B cell (primary cell): Measurements from ENCODE around the gene ART4. TPM values are rescaled to one million over a fixed set of nuclear protein-coding genes. Genes with fewer than 3 reads are reported as not detected.

Experiments used
- ATAC-seq: fragments of 200-7000 bp; cut with Tn5 transposase; one replicate; pipeline ENCODE4 v1.10.0; 2021; ENCODE audit warnings: low read depth, mild to moderate bottlenecking, moderate number of reproducible peaks, moderate library complexity
- CTCF ChIA-PET: fragments of 350-600 bp; sonication (Branson Sonifier 250); formaldehyde crosslinking; loops from one replicate; lab custom pipeline; 2021; ENCODE audit warnings: antibody characterized with exemption, inconsistent platforms; lab: Charles Lee
- POLR2A ChIA-PET: fragments of 350-600 bp; sonication (Branson Sonifier 250); formaldehyde crosslinking; loops from one replicate; lab custom pipeline; 2021; ENCODE audit warnings: antibody characterized with exemption; lab: Charles Lee
- DNase-seq: peaks from one replicate; pipeline ENCODE4 v3.0.0; 2013
- H2AFZ ChIP-seq: 2 replicates; pipeline ENCODE4 v1.6.1; 2012; ENCODE audit warnings: mild to moderate bottlenecking, low read depth, low read length; ENCODE audit not compliant: insufficient read depth, poor library complexity, severe bottlenecking
- H3K27ac ChIP-seq, 2 donors: 1 replicate in 1 of 2; 2 replicates in 1 of 2; pipeline ENCODE4 v1.5.1; 2012 to 2013; ENCODE audit warnings: low read length in 2 of 2, mild to moderate bottlenecking in 2 of 2, moderate library complexity in 1 of 2
- H3K27me3 ChIP-seq, 4 experiments: fragments of 200-600 bp in 1 of 4; sonication (generic) in 1 of 4; replicated peaks in 1 of 4; 1 replicate in 2 of 4; 2 replicates in 2 of 4; pipeline versions ENCODE4 v1.6.1 to v1.7.0; 2013 to 2016; ENCODE audit warnings: low read length in 3 of 4, mild to moderate bottlenecking in 2 of 4, mixed read lengths in 1 of 4, moderate library complexity in 1 of 4; ENCODE audit not compliant: insufficient read depth in 4 of 4, control insufficient read depth in 3 of 4; ENCODE audit errors: control extremely low read depth in 1 of 4
- H3K36me3 ChIP-seq, 2 experiments: replicated peaks in 1 of 2; 1 replicate in 1 of 2; 2 replicates in 1 of 2; pipeline versions ENCODE4 v1.6.1 to v1.7.1; 2013; ENCODE audit warnings: low read length in 1 of 2; ENCODE audit not compliant: insufficient read depth in 2 of 2, control insufficient read depth in 1 of 2; ENCODE audit errors: control extremely low read depth in 1 of 2, extremely low read depth in 1 of 2
- H3K4me1 ChIP-seq, 2 donors: fragments of 200-600 bp in 1 of 2; sonication (generic) in 1 of 2; 1 replicate in 1 of 2; 2 replicates in 1 of 2; pipeline versions ENCODE4 v1.5.1 to v1.6.1; 2013 to 2017; ENCODE audit warnings: low read length in 2 of 2; ENCODE audit not compliant: control insufficient read depth in 2 of 2, insufficient read depth in 2 of 2
- H3K4me2 ChIP-seq: replicated peaks from 2 replicates; pipeline ENCODE3; 2012; ENCODE audit warnings: mild to moderate bottlenecking, low read depth, low read length; ENCODE audit not compliant: poor library complexity, severe bottlenecking
- H3K4me3 ChIP-seq, 5 experiments: fragments of 200-600 bp in 1 of 5; sonication (generic) in 1 of 5; 1 replicate in 3 of 5; 2 replicates in 2 of 5; pipeline versions ENCODE4 v1.5.1 to v1.7.0; 2011 to 2016; ENCODE audit warnings: low read length in 4 of 5, mild to moderate bottlenecking in 4 of 5, low read depth in 2 of 5, control low read depth in 1 of 5, moderate library complexity in 1 of 5; ENCODE audit not compliant: insufficient read depth in 1 of 5; ENCODE audit errors: control extremely low read depth in 1 of 5, extremely low read depth in 1 of 5
- H3K79me2 ChIP-seq: fragments of 200-600 bp; sonication (generic); one replicate; pipeline ENCODE4 v1.6.0; 2016; ENCODE audit warnings: low read length; ENCODE audit not compliant: control insufficient read depth, insufficient read depth
- H3K9ac ChIP-seq: fragments of 200-600 bp; sonication (generic); 2 replicates; pipeline ENCODE4 v1.6.1; 2017; ENCODE audit warnings: mild to moderate bottlenecking, low read length, moderate library complexity
- H3K9me3 ChIP-seq, 3 donors: one replicate each; pipeline versions ENCODE4 v1.6.1 to v1.7.1; 2013; ENCODE audit warnings: low read length in 2 of 3; ENCODE audit not compliant: control insufficient read depth in 2 of 3, insufficient read depth in 1 of 3; ENCODE audit errors: control extremely low read depth in 1 of 3
- H4K20me1 ChIP-seq: 2 replicates; pipeline ENCODE4 v1.6.0; 2012; ENCODE audit warnings: mild to moderate bottlenecking, low read length; ENCODE audit not compliant: insufficient read depth, control insufficient read depth, poor library complexity, severe bottlenecking
- H3K27ac Mint-ChIP-seq: one replicate; pipeline ENCODE4 v1.8.0; 2021; ENCODE audit warnings: mixed read lengths
- H3K27me3 Mint-ChIP-seq: one replicate; pipeline ENCODE4 v1.8.0; 2021; ENCODE audit warnings: mixed read lengths
- H3K4me1 Mint-ChIP-seq: one replicate; pipeline ENCODE4 v1.8.0; 2021; ENCODE audit warnings: mixed read lengths
- H3K4me3 Mint-ChIP-seq: one replicate; pipeline ENCODE4 v1.8.0; 2021; ENCODE audit warnings: mixed read lengths
- H3K9me3 Mint-ChIP-seq: one replicate; pipeline ENCODE4 v1.8.0; 2022; ENCODE audit warnings: mixed read lengths; ENCODE audit not compliant: insufficient read depth
- CTCF ChIP-seq: fragments of 200-600 bp; IDR thresholded peaks from one replicate; pipeline ENCODE4 v1.8.0; 2022; ENCODE audit warnings: antibody characterized with exemption, mild to moderate bottlenecking
- EZH2 ChIP-seq: IDR thresholded peaks from 2 replicates; pipeline ENCODE4 v1.6.1; 2012; ENCODE audit warnings: borderline replicate concordance, low read depth, mild to moderate bottlenecking, moderate library complexity, low read length; ENCODE audit not compliant: insufficient read depth, poor library complexity, severe bottlenecking
- WGBS: methylation state at CpG from one replicate; pipeline ENCODE4 v1.1.5; 2013; ENCODE audit warnings: missing lambda C conversion rate; ENCODE audit not compliant: insufficient coverage; 5-methylcytosine and 5-hydroxymethylcytosine counted together
- intact Hi-C: fragments of 100-400 bp; cut with micrococcal nuclease; formaldehyde crosslinking; loops from one replicate; pipeline ENCODE4 v1.10.0; 2022
- polyA plus RNA-seq: library from polyadenylated mRNA; depleted of rRNA; stranded (reverse); fragments of >200 nt; gene quantifications from 2 replicates; pipeline ENCODE4 v1.2.3, GENCODE V29; 2012
- total RNA-seq, 2 donors: library from RNA; stranded (reverse); fragments of 120-200 nt in 1 of 2; gene quantifications; 1 replicate in 1 of 2; 2 replicates in 1 of 2; pipeline versions ENCODE4 v1.2.3 to v1.2.4, GENCODE V29; 2013 to 2022

The ART4 gene
- total and polyA plus RNA-seq, 2 donors (not counting 1 experiment from before 2014, with no cell fraction given), result not detected

DNA sequence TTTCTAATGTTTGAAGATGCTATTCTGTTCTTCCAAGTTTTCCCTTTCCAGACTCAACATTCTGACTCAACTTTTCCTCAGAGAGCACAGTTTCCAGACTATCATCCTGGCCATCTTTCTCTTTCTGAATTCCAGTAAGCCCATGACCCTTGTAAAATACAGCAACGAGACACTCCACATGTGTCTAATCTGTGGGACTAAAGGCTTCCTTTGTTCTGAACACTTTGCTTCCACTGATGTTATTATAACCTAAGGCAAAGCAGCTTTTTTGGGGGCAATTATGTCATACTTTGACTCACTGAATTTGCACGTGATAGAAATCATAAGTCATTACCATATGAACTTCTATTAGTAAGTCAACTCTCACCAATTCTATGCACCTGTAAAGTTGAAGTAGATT lies 6.3 kb upstream of the ART4 start:
- H3K27ac Mint-ChIP-seq, result no peak overlapping the region
- no peaks in the 10 kb centered on the region for H4K20me1 ChIP-seq
- no peak for ATAC-seq
- no peak for DNase-seq
- H3K4me2 ChIP-seq, result no peak overlapping the region
- H3K4me3 ChIP-seq, result no peak overlapping the region
- TF ChIP-seq CTCF (no peak), EZH2 (no peak)
- no peak overlapping the region for H2AFZ ChIP-seq
- no peak overlapping the region for H3K9ac ChIP-seq
- H3K79me2 ChIP-seq, result no peaks in the 10 kb centered on the region
- H3K4me3 Mint-ChIP-seq, result no peak overlapping the region
- no peaks in the 10 kb centered on the region for H3K27me3 Mint-ChIP-seq
- H3K4me1 Mint-ChIP-seq, result peaks cover 9% of the 10 kb centered on the region
- H3K36me3 ChIP-seq, result no peaks in the 10 kb centered on the region
- H3K27ac ChIP-seq, result no peak overlapping the region
- POLR2A ChIA-PET, result no interaction called here
- CTCF ChIA-PET, result interaction anchor here (2.0 to 7.2 kb wide), 4 partner anchors 81 to 146 kb away, joined by 7 to 192 read pairs (median 25); no protein-coding TSS in a partner anchor
- intact Hi-C loops, result loop anchor here (5.0 kb wide), 3 partner anchors 33 to 127 kb away; no protein-coding TSS in a partner anchor
- peaks cover 2 to 5% of the 10 kb centered on the region in 2 donors for H3K4me1 ChIP-seq
- H3K9me3 Mint-ChIP-seq, result no peaks in the 10 kb centered on the region
- no peaks in the 10 kb centered on the region for H3K27me3 ChIP-seq
- H3K9me3 ChIP-seq, result no peaks in the 10 kb centered on the region
- no CpG with 5 or more reads among the region's 2 CpGs for WGBS

DNA sequence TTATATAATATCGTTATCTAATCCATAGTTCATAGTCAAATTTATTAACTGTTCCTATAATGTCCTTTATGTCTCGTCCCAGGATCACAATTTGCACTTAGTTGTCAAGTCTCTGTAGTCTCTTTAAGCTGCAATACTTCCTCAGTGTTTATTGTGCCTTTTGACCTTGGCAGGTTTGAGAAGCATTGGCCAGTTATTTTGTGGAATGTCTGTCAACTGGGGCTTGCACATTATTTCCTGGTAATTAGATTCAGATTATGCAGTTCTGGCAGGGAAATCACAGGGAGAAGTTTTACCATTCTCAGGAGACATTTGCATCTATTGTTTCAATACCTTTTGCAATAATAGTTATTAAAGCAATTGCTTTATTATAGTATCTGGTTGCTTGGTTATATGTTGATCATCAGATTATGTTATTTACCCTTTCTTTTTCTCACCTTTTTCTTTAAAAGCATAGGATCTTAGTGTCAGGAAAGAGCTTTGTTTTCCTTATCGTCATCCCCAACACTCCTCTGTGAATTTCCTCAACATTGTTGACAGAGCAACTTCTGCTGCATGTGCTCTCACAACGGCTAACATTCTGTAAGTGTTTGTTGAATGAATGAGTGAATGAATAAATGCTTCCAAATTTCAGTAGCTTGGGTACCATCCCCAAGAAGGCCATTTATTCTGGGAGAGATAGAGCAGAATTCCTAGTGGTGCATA lies 3.7 kb upstream of the ART4 start:
- ATAC-seq, result no peak
- POLR2A ChIA-PET, result interaction anchor here (0.7 kb wide), 1 partner anchor 43 kb away, joined by 3 read pairs; no protein-coding TSS in a partner anchor

More for the DNA sequence above, 3.7 kb upstream of the ART4 start:
- Mint-ChIP-seq H3K4me3 (no peak overlapping the region), H3K9me3 (no peaks in the 10 kb centered on the region), H3K4me1 (peaks cover 6% of the 10 kb centered on the region), H3K27me3 (no peaks in the 10 kb centered on the region), H3K27ac (no peak overlapping the region)
- no peak overlapping the region for H3K27ac ChIP-seq
- intact Hi-C loops, result loop anchor here (5.0 kb wide), 3 partner anchors 35 to 125 kb away; no protein-coding TSS in a partner anchor
- H3K36me3 ChIP-seq, result no peaks in the 10 kb centered on the region
- DNase-seq, result no peak
- H3K27me3 ChIP-seq, result no peaks in the 10 kb centered on the region
- TF ChIP-seq EZH2 (no peak), CTCF (no peak)
- H3K4me3 ChIP-seq, result no peak overlapping the region
- no peaks in the 10 kb centered on the region for H3K9me3 ChIP-seq
- H3K9ac ChIP-seq, result no peak overlapping the region
- 100% methylated on average over 1 of the region's 4 CpGs for WGBS
- H3K4me1 ChIP-seq, result peaks cover 0 to 4% of the 10 kb centered on the region in 2 donors
- H3K4me2 ChIP-seq, result no peak overlapping the region
- H4K20me1 ChIP-seq, result no peaks in the 10 kb centered on the region
- H3K79me2 ChIP-seq, result no peaks in the 10 kb centered on the region
- H2AFZ ChIP-seq, result no peak overlapping the region
- CTCF ChIA-PET, result interaction anchor here (1.0 to 7.2 kb wide), 25 partner anchors 8 to 608 kb away, joined by 3 to 192 read pairs (median 4); partner anchors contain the start of genes RERG and WBP11
